Ectodermal cell (in vitro differentiated cells): ENCODE measurements around the gene DCAF6.

ENCODE experiments used
- H3K27ac ChIP-seq: 2 replicates; pipeline ENCODE4 v1.7.0; 2013; ENCODE audit warnings: mild to moderate bottlenecking, low read depth, low read length; ENCODE audit not compliant: insufficient read depth, poor library complexity, severe bottlenecking
- H3K27me3 ChIP-seq: 2 replicates; pipeline ENCODE4 v1.7.0; 2013; ENCODE audit warnings: mild to moderate bottlenecking, low read length; ENCODE audit not compliant: insufficient read depth, control insufficient read depth, poor library complexity, severe bottlenecking
- H3K36me3 ChIP-seq: one replicate; pipeline ENCODE4 v1.7.0; 2013; ENCODE audit warnings: low read length; ENCODE audit not compliant: control insufficient read depth, insufficient read depth
- H3K4me1 ChIP-seq: one replicate; pipeline ENCODE4 v1.7.0; 2013; ENCODE audit warnings: low read length; ENCODE audit not compliant: control insufficient read depth, insufficient read depth
- H3K4me3 ChIP-seq: 2 replicates; pipeline ENCODE4 v1.7.0; 2013; ENCODE audit warnings: low read depth, low read length, control low read depth; ENCODE audit not compliant: insufficient read depth
- H3K9me3 ChIP-seq: 2 replicates; pipeline ENCODE4 v1.7.0; 2013; ENCODE audit warnings: mild to moderate bottlenecking, low read length, moderate library complexity; ENCODE audit not compliant: control insufficient read depth
- WGBS, 2 experiments: methylation state at CpG; one replicate each; pipeline ENCODE4 v1.1.7; 2013; ENCODE audit warnings: missing lambda C conversion rate in 2 of 2; 5-methylcytosine and 5-hydroxymethylcytosine counted together

Gene DCAF6

GRCh38 chr1:167909691-167910180 lies 26.7 kb upstream of the DCAF6 start:
- Histone ChIP-seq H3K9me3 (peaks cover 2% of the 10 kb centered on the region), H3K4me3 (no peak overlapping the region), H3K36me3 (no peaks in the 10 kb centered on the region), H3K27ac (no peak overlapping the region), H3K27me3 (no peaks in the 10 kb centered on the region), H3K4me1 (peaks cover 10% of the 10 kb centered on the region)
- WGBS, 2 experiments: 92 to 93% methylated on average over 5 to 6 of the region's 6 CpGs

- no peak overlapping the region for H3K27ac ChIP-seq
- peaks cover 3% of the 10 kb centered on the region for H3K4me1 ChIP-seq
- H3K27me3 ChIP-seq: no peaks in the 10 kb centered on the region
- H3K9me3 ChIP-seq: peaks cover 2% of the 10 kb centered on the region
- no peak overlapping the region for H3K4me3 ChIP-seq
- H3K36me3 ChIP-seq: no peaks in the 10 kb centered on the region
- WGBS, 2 experiments: 93 to 100% methylated on average over 2 of the region's 2 CpGs
Observed at GRCh38 chr1:167910530-167910929, 26.0 kb upstream of the DCAF6 start.

DNA sequence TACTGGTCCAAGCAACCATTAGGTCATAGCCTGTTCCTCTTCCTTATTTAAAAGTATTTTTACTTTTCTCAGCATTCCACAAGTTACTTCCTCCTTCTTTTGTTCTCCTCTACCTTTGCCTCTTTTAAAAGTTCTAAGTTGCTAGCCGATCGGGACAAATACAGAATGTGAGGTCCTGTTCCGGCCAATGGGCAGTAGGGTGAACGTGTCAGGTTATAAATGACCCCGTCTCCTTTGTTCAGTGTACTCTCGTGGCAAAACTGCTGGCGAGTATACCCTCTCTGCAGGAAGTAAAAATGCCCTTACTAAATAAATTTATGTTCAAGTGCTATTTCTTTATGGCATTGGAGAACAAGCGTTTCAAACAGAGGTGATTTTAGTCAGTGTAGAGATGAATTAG lies 25.1 kb upstream of the DCAF6 start:
- no peaks in the 10 kb centered on the region for H3K4me1 ChIP-seq
- WGBS, 2 experiments: 96% methylated on average over 8 of the region's 8 CpGs
- H3K27me3 ChIP-seq: no peaks in the 10 kb centered on the region
- H3K36me3 ChIP-seq: no peaks in the 10 kb centered on the region
- H3K4me3 ChIP-seq: no peak overlapping the region
- no peak overlapping the region for H3K27ac ChIP-seq
- H3K9me3 ChIP-seq: peaks cover 2% of the 10 kb centered on the region

- peaks cover 2% of the 10 kb centered on the region for H3K9me3 ChIP-seq
- H3K4me3 ChIP-seq: no peak overlapping the region
- H3K4me1 ChIP-seq: no peaks in the 10 kb centered on the region
- H3K27ac ChIP-seq: no peak overlapping the region
- WGBS, 2 experiments: 74 to 75% methylated on average over 7 of the region's 7 CpGs
- H3K27me3 ChIP-seq: no peaks in the 10 kb centered on the region
- H3K36me3 ChIP-seq: peaks cover 5% of the 10 kb centered on the region
Observed at GRCh38 chr1:167912294-167912693, 24.2 kb upstream of the DCAF6 start.

DNA sequence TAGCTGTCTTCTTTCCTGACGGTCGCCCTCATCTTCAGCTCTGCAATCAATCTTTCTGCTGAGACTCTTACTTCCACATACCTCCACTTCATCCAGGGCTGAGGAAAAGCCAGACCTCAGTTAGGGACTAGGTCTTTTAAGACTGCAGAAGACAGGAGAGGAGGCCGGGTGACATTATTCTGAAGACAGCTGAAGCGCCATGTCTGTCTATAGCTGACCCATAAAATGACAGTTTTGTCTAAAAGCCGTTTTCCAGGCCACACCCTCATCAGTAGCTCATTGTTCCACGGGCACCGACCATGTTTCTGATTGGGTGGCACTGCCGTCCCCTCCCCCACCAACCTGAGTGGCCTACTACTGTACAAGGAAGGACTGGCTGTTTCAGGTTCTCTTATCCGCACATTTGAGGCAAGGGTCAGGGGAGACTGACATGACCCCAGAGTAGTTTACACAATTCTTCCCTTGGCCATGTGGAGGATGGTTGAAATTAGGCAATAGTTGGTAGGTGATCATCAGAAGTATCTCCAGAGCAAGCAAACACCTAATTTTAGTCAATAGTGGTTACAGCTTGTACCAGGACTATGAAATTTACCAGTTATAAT lies 22.5 kb upstream of the DCAF6 start, which contains the start of gene ADCY10:
Gene ADCY10, minus strand, starts transcription at position 240 of the 602 bp plus-strand sequence. CDS start 8,994 bp downstream, outside the sequence.
- Histone ChIP-seq H3K27me3 (no peaks in the 10 kb centered on the region), H3K4me3 (no peak within 1 kb of the TSS), H3K36me3 (peaks cover 5% of the 10 kb centered on the region), H3K4me1 (no peaks in the 10 kb centered on the region), H3K27ac (no peak within 1 kb of the TSS), H3K9me3 (peaks cover 2% of the 10 kb centered on the region)
- 90 to 92% methylated on average over 9 of the region's 9 CpGs for WGBS, 2 experiments

DNA sequence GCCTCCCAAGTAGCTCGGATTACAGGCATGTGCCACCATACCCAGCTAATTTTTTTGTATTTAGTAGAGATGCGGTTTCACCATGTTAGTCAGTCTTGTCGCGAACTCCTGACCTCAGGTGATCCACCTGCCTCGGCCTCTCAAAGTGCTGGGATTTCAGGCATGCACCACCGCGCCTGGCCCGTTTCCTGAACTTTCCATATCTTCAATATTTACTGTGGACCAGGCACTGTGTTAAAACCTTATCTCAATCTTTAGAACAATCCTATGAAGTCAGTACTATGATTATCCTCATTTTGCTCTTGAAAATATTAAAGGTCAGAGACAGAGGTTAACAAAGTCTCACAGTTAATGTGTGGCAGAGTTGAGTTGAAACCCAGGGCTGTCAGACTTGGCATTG lies 20.9 kb upstream of the DCAF6 start:
- no peak overlapping the region for H3K4me3 ChIP-seq
- H3K4me1 ChIP-seq: no peaks in the 10 kb centered on the region
- H3K36me3 ChIP-seq: peaks cover 5% of the 10 kb centered on the region
- no peak overlapping the region for H3K27ac ChIP-seq
- 91 to 97% methylated on average over 8 of the region's 8 CpGs for WGBS, 2 experiments
- H3K27me3 ChIP-seq: no peaks in the 10 kb centered on the region
- no peaks in the 10 kb centered on the region for H3K9me3 ChIP-seq

- H3K4me1 ChIP-seq: no peaks in the 10 kb centered on the region
- 95 to 96% methylated on average over 5 of the region's 6 CpGs for WGBS, 2 experiments
- H3K27ac ChIP-seq: no peak overlapping the region
- no peak overlapping the region for H3K4me3 ChIP-seq
- no peaks in the 10 kb centered on the region for H3K27me3 ChIP-seq
- H3K9me3 ChIP-seq: no peaks in the 10 kb centered on the region
- H3K36me3 ChIP-seq: peaks cover 5% of the 10 kb centered on the region
Observed at GRCh38 chr1:167916766-167917511, 19.5 kb upstream of the DCAF6 start.

DNA sequence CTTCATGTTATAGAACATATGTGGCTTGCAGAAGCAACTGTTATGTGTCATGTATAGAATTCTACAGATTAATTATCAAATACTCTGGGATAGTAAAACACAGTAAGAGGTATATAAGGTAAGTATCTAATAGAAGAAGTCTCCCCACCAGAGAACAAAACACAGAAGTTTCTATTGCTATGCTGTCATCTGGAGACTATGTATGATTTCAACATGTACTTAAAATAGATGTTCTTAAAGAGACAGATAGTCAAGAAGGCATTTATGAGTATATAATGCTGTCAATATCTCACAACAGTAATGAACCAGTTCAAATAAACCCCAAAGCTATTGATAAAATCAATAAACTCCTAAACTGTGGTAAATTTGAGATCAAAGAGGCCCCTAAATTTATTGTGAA lies 14.5 kb upstream of the DCAF6 start:
- Histone ChIP-seq H3K9me3 (no peaks in the 10 kb centered on the region), H3K4me3 (no peak overlapping the region), H3K27ac (no peak overlapping the region)

GRCh38 chr1:167922611-167923074 lies 13.8 kb upstream of the DCAF6 start:
- no peaks in the 10 kb centered on the region for H3K27me3 ChIP-seq
- no peaks in the 10 kb centered on the region for H3K4me1 ChIP-seq
- H3K36me3 ChIP-seq: no peaks in the 10 kb centered on the region
- no peaks in the 10 kb centered on the region for H3K9me3 ChIP-seq
- WGBS, 2 experiments: 94 to 100% methylated on average over 1 of the region's 1 CpG
- H3K4me3 ChIP-seq: no peak overlapping the region
- no peak overlapping the region for H3K27ac ChIP-seq

More for the DNA sequence above, 14.5 kb upstream of the DCAF6 start:
- H3K27me3 ChIP-seq: no peaks in the 10 kb centered on the region
- H3K36me3 ChIP-seq: peaks cover 1% of the 10 kb centered on the region
- H3K4me1 ChIP-seq: no peaks in the 10 kb centered on the region

GRCh38 chr1:167923324-167924056 lies 13.0 kb upstream of the DCAF6 start:
- Histone ChIP-seq H3K9me3 (no peaks in the 10 kb centered on the region), H3K4me1 (no peaks in the 10 kb centered on the region), H3K4me3 (no peak overlapping the region), H3K27ac (no peak overlapping the region), H3K27me3 (no peaks in the 10 kb centered on the region), H3K36me3 (no peaks in the 10 kb centered on the region)
- WGBS, 2 experiments: 93 to 99% methylated on average over 1 to 3 of the region's 3 CpGs
